Calu3 (cell line): ENCODE data around the gene APMAP. TPM values are rescaled to one million over a fixed set of nuclear protein-coding genes. Genes with fewer than 3 reads are reported as not detected.

Source experiments
- BruUV-seq: library from RNA; stranded (reverse); fragments of 400-500 nt; replicated peaks from 2 replicates; lab custom pipeline; 2021; lab: Mats Ljungman, UMichigan
- CTCF ChIA-PET: fragments of 300-600 bp; sonication (Branson Sonifier 250); formaldehyde crosslinking; loops from one replicate; lab custom pipeline; 2022; ENCODE audit warnings: antibody characterized with exemption; lab: Charles Lee
- DNase-seq: peaks from one replicate; pipeline ENCODE4 v3.0.0; 2022
- H3K27ac Mint-ChIP-seq: one replicate; pipeline ENCODE4 v1.8.0; 2022; ENCODE audit warnings: mixed read lengths; ENCODE audit not compliant: unreplicated experiment
- H3K27me3 Mint-ChIP-seq: one replicate; pipeline ENCODE4 v1.8.0; 2022; ENCODE audit warnings: mixed read lengths; ENCODE audit not compliant: unreplicated experiment
- H3K36me3 Mint-ChIP-seq: one replicate; pipeline ENCODE4 v1.8.0; 2022; ENCODE audit warnings: mild to moderate bottlenecking, moderate library complexity, mixed read lengths; ENCODE audit not compliant: insufficient read depth, unreplicated experiment
- H3K4me1 Mint-ChIP-seq: one replicate; pipeline ENCODE4 v1.8.0; 2022; ENCODE audit warnings: mild to moderate bottlenecking, low read depth, mixed read lengths; ENCODE audit not compliant: unreplicated experiment
- H3K4me3 Mint-ChIP-seq: one replicate; pipeline ENCODE4 v1.8.0; 2022; ENCODE audit warnings: mild to moderate bottlenecking, low read depth, moderate library complexity, mixed read lengths; ENCODE audit not compliant: unreplicated experiment
- H3K9me3 Mint-ChIP-seq: one replicate; pipeline ENCODE4 v1.8.0; 2022; ENCODE audit warnings: low read depth, mixed read lengths; ENCODE audit not compliant: unreplicated experiment
- intact Hi-C: fragments of 100-400 bp; cut with micrococcal nuclease; formaldehyde crosslinking; loops from one replicate; pipeline ENCODE4 v1.10.0; 2022; ENCODE audit not compliant: unreplicated experiment
- total RNA-seq: library from RNA; stranded (reverse); gene quantifications from 2 replicates; pipeline ENCODE4 v1.2.3, GENCODE V29; 2022
- TF ChIP-seq, protein P1 (sequence below): fragments of 200-600 bp; IDR thresholded peaks from one replicate; pipeline ENCODE4 v1.8.0; 2022; ENCODE audit warnings: antibody characterized with exemption; ENCODE audit not compliant: unreplicated experiment

Gene APMAP
- total RNA-seq, 1 experiment from 2014 or later = 30.7 TPM

DNA sequence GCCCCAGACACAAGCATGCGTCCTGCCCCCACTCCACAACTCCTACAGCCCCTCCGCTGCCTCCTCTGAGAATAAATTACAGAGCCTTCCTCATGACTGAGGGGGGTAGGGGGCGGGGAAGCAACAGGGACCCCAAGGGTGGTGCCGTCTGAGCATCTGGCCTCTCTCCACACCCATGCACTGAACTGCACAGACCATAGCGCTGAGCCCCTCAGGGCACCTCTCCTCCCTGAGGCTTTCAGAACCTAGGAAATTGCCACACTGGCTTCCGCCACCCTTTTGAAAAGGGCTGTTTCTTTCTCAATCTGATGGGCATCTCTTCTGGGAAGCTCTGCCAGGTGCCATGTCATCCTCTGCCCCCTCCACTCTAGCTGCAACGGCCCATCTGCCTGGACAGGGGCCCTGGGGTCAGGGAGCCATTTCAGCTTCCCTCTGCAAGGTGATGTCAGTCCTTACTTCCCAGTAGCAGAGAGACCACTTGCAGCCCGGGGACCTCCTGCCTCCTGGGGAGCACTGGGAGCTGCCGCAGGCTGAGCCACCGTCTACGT is 40.9 kb downstream of the APMAP start:
- no peaks in the 10 kb centered on the region for H3K27me3 Mint-ChIP-seq

DNA sequence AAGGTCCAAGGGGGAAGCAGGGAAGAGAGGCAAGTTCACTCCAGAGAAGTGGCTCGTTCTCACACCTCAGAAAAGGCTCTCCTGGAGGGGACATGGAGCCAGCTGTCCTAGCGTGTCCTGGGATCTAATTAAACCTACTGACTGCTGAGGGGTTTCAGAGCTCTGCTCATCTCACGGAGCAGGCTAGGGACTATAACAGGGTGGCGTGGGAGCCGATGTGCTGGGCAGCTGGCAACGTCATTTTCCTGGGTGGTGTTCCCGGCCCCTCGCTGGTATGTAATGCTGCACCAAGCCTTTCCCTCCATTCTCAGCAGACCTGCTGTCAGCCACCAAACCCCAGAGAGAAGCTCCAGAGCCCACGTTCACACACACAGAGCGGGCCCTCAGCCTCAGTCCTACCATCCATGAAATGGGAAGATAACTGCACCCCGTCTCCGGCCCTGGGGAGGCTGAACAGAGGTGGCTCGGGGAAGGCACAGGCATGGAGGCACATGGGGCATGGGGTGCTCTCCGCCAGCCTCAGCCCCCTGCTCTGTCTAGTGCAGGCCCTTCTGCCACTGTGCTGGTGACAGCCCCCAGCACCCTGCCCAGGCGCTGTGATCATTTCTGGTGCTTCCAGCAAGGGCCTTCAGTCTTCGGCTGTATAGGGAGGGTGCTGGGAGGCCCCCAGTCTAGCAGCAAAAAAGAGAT is 41.6 kb downstream of the APMAP start:
- Mint-ChIP-seq H3K27ac (no peak overlapping the region), H3K4me3 (no peak overlapping the region)
- CTCF ChIA-PET = no interaction called here

More for the DNA sequence above, 40.9 kb downstream of the APMAP start:
- CTCF ChIA-PET = no interaction called here
- Mint-ChIP-seq H3K27ac (no peak overlapping the region), H3K9me3 (no peaks in the 10 kb centered on the region), H3K36me3 (no peaks in the 10 kb centered on the region), H3K4me3 (no peak overlapping the region), H3K4me1 (no peaks in the 10 kb centered on the region)
- intact Hi-C loops = no loop called here
- TF ChIP-seq, protein P1, sequence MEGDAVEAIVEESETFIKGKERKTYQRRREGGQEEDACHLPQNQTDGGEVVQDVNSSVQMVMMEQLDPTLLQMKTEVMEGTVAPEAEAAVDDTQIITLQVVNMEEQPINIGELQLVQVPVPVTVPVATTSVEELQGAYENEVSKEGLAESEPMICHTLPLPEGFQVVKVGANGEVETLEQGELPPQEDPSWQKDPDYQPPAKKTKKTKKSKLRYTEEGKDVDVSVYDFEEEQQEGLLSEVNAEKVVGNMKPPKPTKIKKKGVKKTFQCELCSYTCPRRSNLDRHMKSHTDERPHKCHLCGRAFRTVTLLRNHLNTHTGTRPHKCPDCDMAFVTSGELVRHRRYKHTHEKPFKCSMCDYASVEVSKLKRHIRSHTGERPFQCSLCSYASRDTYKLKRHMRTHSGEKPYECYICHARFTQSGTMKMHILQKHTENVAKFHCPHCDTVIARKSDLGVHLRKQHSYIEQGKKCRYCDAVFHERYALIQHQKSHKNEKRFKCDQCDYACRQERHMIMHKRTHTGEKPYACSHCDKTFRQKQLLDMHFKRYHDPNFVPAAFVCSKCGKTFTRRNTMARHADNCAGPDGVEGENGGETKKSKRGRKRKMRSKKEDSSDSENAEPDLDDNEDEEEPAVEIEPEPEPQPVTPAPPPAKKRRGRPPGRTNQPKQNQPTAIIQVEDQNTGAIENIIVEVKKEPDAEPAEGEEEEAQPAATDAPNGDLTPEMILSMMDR = no peak
- no TSS peak for BruUV-seq
- no peak for DNase-seq

DNA sequence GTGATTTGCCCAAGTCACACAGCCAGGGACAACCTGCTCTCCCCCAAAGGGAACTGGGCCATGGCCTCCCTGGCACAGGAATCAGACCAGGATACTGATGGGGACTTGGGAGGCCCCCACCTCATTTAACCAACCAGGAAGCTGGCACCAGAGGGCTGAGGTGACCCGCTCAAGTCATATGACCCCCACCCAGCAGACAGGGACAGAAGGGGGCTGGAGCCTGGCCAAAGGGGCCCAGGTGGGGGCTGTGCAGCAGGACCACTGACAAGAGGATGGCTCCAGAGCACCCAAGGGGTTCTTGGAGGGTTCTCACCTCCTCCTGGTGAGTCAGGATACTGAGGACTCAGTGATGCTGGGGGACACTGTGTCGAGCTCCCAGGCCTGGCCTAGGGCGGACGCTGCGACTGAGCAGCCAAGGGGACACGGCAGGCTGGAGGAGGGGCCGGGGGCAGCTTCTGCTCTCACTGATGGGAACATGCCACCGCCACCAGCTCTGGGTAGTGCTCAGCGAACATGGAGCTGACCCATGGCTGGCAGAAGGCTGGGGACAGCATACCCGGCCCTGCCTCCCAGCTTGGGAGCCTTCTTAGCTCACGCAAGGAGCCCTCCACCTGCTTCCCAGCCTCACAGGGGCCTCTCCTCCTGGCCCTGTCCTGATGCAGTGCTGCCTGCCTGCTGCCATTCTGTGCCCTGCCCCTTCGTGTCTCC is 42.3 kb downstream of the APMAP start:
- intact Hi-C loops = no loop called here
- no peak overlapping the region for H3K4me3 Mint-ChIP-seq
- CTCF ChIA-PET = no interaction called here
- no peaks in the 10 kb centered on the region for H3K36me3 Mint-ChIP-seq
- no peaks in the 10 kb centered on the region for H3K4me1 Mint-ChIP-seq
- DNase-seq = no peak
- TF ChIP-seq, protein P1 = no peak
- H3K27ac Mint-ChIP-seq = no peak overlapping the region
- H3K9me3 Mint-ChIP-seq = peaks cover 4% of the 10 kb centered on the region
- BruUV-seq = no TSS peak
- peaks cover 7% of the 10 kb centered on the region for H3K27me3 Mint-ChIP-seq

More for the DNA sequence above, 41.6 kb downstream of the APMAP start:
- TF ChIP-seq, protein P1 = no peak
- no peak for DNase-seq
- Mint-ChIP-seq H3K9me3 (no peaks in the 10 kb centered on the region), H3K36me3 (no peaks in the 10 kb centered on the region), H3K4me1 (no peaks in the 10 kb centered on the region), H3K27me3 (no peaks in the 10 kb centered on the region)
- intact Hi-C loops = no loop called here
- BruUV-seq = no TSS peak

DNA sequence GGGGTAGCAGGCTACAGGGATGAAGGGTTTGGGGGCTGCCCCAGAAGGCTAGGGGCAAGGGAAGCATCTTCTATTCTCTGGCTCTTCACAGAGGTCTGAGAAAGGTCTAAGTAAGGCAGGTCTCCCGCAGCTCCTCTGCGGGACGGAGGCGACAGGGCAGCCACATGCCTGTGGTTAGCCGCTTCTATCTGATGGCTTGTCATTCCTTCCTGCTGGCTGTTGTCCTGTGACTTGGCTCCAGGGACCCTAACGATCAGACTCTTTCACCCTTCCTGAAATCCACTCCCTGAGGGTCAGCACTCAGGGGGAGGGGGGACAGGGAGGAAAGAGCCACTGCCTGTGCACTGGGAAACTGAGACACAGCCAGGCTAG is 42.8 kb downstream of the APMAP start:
- Mint-ChIP-seq H3K4me3 (no peak overlapping the region), H3K9me3 (peaks cover 4% of the 10 kb centered on the region), H3K27ac (no peak overlapping the region), H3K4me1 (no peaks in the 10 kb centered on the region), H3K36me3 (no peaks in the 10 kb centered on the region), H3K27me3 (peaks cover 12% of the 10 kb centered on the region)
- TF ChIP-seq, protein P1 = no peak
- no peak for DNase-seq
- CTCF ChIA-PET = no interaction called here
- no TSS peak for BruUV-seq
- intact Hi-C loops = no loop called here
